H1 (cell line): Measurements from ENCODE around the gene RABEP1. TPM values are rescaled to one million over a fixed set of nuclear protein-coding genes. Genes with fewer than 3 reads are reported as not detected.

Experiments
- CHD7 ChIP-seq: fragments of 300-600 bp; sonication (generic); IDR thresholded peaks from 2 replicates; pipeline ENCODE4 v1.7.1; 2012; ENCODE audit warnings: low read length, moderate library complexity, mild to moderate bottlenecking, inconsistent platforms; ENCODE audit not compliant: insufficient replicate concordance
- TCF12 ChIP-seq: IDR thresholded peaks from 2 replicates; pipeline ENCODE4 v1.6.1; 2011; ENCODE audit warnings: low read depth, mild to moderate bottlenecking, low read length
- polyA plus RNA-seq, 7 experiments: library from polyadenylated mRNA; depleted of rRNA in 3 of 7; stranded (reverse) in 5 of 7; unstranded in 2 of 7; fragments of >200 nt in 5 of 7; fragments of 200-250 nt in 2 of 7; gene quantifications; 1 replicate in 5 of 7; 2 replicates in 1 of 7; 4 replicates in 1 of 7; pipeline versions ENCODE4 v1.2.1 to v1.2.3, GENCODE V29; 2011 to 2013; ENCODE audit warnings: missing spikeins in 2 of 7, mixed read lengths in 2 of 7
- total RNA-seq: library from RNA; stranded (reverse); fragmentation: NEBNext Ultra II Directional; extraction: Animal tissue kit (Norgen Biotek cat#: 25700); gene quantifications from 2 replicates; pipeline ENCODE4 v1.2.1, GENCODE V29; 2021

Gene RABEP1
- total and polyA plus RNA-seq, 2 of the 8 experiments (the other 6 are each of a cell fraction or from before 2014, with no cell fraction given), result 8.5 to 52.3 TPM

- no peak for TF ChIP-seq CHD7
- TF ChIP-seq TCF12, result no peak
Measured at GRCh38 chr17:5257124-5257523, 25.0 kb upstream of the RABEP1 start (continued).
